ENCODE results near the gene RAVER2.

RAVER2 gene

DNA sequence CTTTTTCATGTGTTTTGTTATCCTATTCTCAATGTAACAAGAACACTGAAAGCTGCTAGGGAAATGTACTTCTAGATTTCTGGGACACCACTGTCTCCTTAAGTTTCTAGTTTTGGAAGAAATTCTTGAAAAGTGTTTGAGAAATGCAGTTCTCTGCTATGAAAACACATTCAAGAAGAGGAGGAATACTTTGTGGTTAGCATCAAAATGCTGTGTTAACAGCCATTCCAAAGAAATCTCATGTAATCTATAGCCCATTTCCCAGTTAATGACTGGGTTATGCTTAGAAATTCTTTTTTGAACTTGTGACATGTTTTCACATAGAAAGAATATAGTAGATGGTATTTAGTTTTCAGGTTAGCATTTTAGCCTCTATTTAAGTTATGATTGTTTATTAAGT lies 6.0 kb downstream of the RAVER2 start:
- Histone ChIP-seq H3K27ac (no peak overlapping the region), H3K9me3 (ENCODE audit: severe bottlenecking) (no peaks in the 10 kb centered on the region), H3K27me3 (ENCODE audit: insufficient read depth, low read depth, severe bottlenecking) (no peaks in the 10 kb centered on the region), H3K4me3 (ENCODE audit: low read depth, low read length) (no peak overlapping the region), H3K36me3 (no peaks in the 10 kb centered on the region)
- no peak for DNase-seq
- TF ChIP-seq CTCF (IDR thresholded peaks at IDR 0.05; ENCODE audit: low read depth, low read length), result no peak

DNA sequence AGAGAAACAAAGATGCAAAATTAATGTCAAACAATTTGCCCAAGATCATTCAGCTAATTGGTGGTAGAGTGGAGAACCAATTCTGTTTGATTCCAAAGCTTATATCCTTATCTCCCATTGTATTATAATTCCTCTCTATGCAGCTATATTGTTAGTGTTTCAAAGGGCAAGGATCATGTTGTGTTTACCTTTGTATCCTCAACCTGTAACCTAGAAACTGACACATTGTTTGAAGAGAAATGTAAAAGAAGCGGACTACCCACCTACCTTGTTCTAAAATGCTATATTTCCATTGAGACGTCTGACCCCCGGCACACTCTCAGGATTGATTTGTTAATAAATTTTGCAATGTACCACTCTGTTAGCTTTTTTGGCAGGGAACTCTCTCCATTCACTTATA lies 9.3 kb downstream of the RAVER2 start:
- no peak overlapping the region for H3K4me3 ChIP-seq (ENCODE audit: low read depth, low read length)
- no peaks in the 10 kb centered on the region for H3K36me3 ChIP-seq
- DNase-seq, result no peak
- no peaks in the 10 kb centered on the region for H3K9me3 ChIP-seq (ENCODE audit: severe bottlenecking)
- H3K27ac ChIP-seq, result no peak overlapping the region
- TF ChIP-seq CTCF (IDR thresholded peaks at IDR 0.05; ENCODE audit: low read depth, low read length), result no peak
- H3K27me3 ChIP-seq (ENCODE audit: insufficient read depth, low read depth, severe bottlenecking), result no peaks in the 10 kb centered on the region

DNA sequence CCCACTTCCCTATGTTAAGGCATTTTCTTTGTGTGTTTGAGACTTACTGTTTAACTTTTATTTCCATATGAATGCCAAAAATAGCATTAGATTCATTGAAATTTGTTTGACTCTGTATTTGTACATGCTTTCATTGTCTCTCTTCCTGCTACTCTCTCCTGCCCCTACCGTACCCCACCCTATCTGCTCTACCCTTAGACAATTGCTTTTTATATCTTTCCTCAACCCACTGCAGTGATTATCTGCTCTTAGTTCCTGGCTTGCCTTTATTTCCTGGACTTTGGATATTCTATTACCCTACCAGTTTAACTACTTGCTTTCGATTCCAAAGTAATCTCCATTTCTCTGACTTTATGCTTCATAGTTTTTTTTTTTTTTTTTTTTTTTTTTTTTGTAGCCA lies 10.5 kb downstream of the RAVER2 start:
- Histone ChIP-seq H3K27ac (no peak overlapping the region), H3K9me3 (ENCODE audit: severe bottlenecking) (no peaks in the 10 kb centered on the region), H3K27me3 (ENCODE audit: insufficient read depth, low read depth, severe bottlenecking) (no peaks in the 10 kb centered on the region), H3K4me3 (ENCODE audit: low read depth, low read length) (no peak overlapping the region), H3K36me3 (no peaks in the 10 kb centered on the region)
- no peak for TF ChIP-seq CTCF (IDR thresholded peaks at IDR 0.05; ENCODE audit: low read depth, low read length)
- no peak for DNase-seq

DNA sequence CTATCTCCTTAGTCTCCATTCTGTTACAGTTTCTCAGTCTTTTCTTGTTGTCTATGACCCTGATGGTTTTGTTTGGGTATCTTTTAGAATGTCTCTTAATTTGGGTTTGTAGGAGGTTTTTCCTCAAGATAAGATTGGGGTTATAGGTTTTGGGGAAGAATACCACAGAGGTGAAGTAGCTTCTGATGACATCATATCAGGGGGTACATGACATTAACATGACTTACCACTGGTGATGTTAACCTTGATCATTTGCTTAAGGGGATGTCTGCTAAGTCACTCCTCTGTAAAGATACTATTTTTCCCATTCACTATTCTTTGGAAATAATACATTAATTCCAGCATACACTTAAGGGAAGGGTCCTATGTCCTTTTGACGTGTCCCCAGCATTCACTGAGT lies 11.9 kb downstream of the RAVER2 start:
- no peak for DNase-seq
- TF ChIP-seq CTCF (IDR thresholded peaks at IDR 0.05; ENCODE audit: low read depth, low read length), result no peak
- Histone ChIP-seq H3K9me3 (ENCODE audit: severe bottlenecking) (no peaks in the 10 kb centered on the region), H3K36me3 (no peaks in the 10 kb centered on the region), H3K27me3 (ENCODE audit: insufficient read depth, low read depth, severe bottlenecking) (no peaks in the 10 kb centered on the region), H3K27ac (no peak overlapping the region), H3K4me3 (ENCODE audit: low read depth, low read length) (no peak overlapping the region)

GRCh38 chr1:64757213-64757612 lies 12.3 kb downstream of the RAVER2 start:
- DNase-seq, result no peak
- H3K27ac ChIP-seq, result no peak overlapping the region
- no peaks in the 10 kb centered on the region for H3K27me3 ChIP-seq (ENCODE audit: insufficient read depth, low read depth, severe bottlenecking)
- no peak for TF ChIP-seq CTCF (IDR thresholded peaks at IDR 0.05; ENCODE audit: low read depth, low read length)
- no peaks in the 10 kb centered on the region for H3K36me3 ChIP-seq
- H3K4me3 ChIP-seq (ENCODE audit: low read depth, low read length), result no peak overlapping the region
- no peaks in the 10 kb centered on the region for H3K9me3 ChIP-seq (ENCODE audit: severe bottlenecking)

DNA sequence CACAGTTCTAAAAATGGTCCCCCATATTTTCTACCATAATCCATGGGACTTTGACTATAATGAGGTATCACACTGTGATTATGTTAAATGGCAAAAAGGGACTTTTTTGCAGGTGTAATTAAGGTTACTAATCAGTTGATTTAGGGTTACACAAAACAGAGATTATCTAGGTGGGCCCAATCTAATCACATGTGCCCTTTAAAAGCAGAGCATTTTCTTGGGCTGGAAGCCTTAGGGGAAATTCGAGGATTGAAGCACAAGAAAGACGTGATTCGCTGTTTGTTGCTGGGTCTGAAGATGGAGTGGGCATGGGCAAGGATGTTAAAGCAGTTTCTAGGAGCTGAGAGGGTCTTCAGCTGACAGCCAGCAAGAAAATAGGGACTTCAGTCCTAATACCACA lies 13.4 kb downstream of the RAVER2 start:
- no peak overlapping the region for H3K4me3 ChIP-seq (ENCODE audit: low read depth, low read length)
- H3K27me3 ChIP-seq (ENCODE audit: insufficient read depth, low read depth, severe bottlenecking), result no peaks in the 10 kb centered on the region
- H3K27ac ChIP-seq, result no peak overlapping the region
- H3K9me3 ChIP-seq (ENCODE audit: severe bottlenecking), result no peaks in the 10 kb centered on the region
- H3K36me3 ChIP-seq, result no peaks in the 10 kb centered on the region
- no peak for TF ChIP-seq CTCF (IDR thresholded peaks at IDR 0.05; ENCODE audit: low read depth, low read length)
- DNase-seq, result no peak

Data from WERI-Rb-1 (cell line).